K562 (cell line): ENCODE results near the gene ZNF488. TPM values are rescaled to one million over a fixed set of nuclear protein-coding genes. Genes with fewer than 3 reads are reported as not detected.

Experiments
- ATF4 ChIP-seq: fragments of 450-650 bp; formaldehyde crosslinking; IDR thresholded peaks from 2 replicates; pipeline ENCODE4 v1.4.0; 2022; ENCODE audit warnings: mild to moderate bottlenecking, moderate library complexity
- CCAR2 ChIP-seq: fragments of 200-400 bp; formaldehyde crosslinking; IDR thresholded peaks from 2 replicates; pipeline ENCODE4 v1.6.1; 2017; ENCODE audit warnings: mild to moderate bottlenecking, low read depth, low read length
- CSDE1 ChIP-seq, 2 experiments: fragments of 450-650 bp; IDR thresholded peaks; 2 replicates each; pipeline ENCODE4 v1.6.1; 2016; ENCODE audit warnings: mild to moderate bottlenecking in 1 of 2
- CTCF ChIP-seq, 3 experiments: IDR thresholded peaks in 2 of 3; conservative IDR thresholded peaks in 1 of 3; 2 replicates each; pipeline ENCODE4 v1.5.1; 2011 to 2012; ENCODE audit warnings: low read length in 3 of 3, mild to moderate bottlenecking in 3 of 3, control low read depth in 2 of 3, improper control_type of control experiment in 1 of 3, inconsistent platforms in 1 of 3, low read depth in 1 of 3, mixed read lengths in 1 of 3, moderate library complexity in 1 of 3; ENCODE audit not compliant: insufficient read depth in 2 of 3
- DPF2 ChIP-seq: fragments of 450-650 bp; IDR thresholded peaks from 2 replicates; pipeline ENCODE4 v1.6.1; 2016
- ETV6 ChIP-seq, 3 experiments: fragments of 150-350 bp in 1 of 3; sonication (generic) in 1 of 3; formaldehyde crosslinking in 1 of 3; IDR thresholded peaks; 2 replicates each; pipeline versions ENCODE4 v1.6.1 to v1.8.0; 2014 to 2022; ENCODE audit warnings: borderline replicate concordance in 2 of 3, low read depth in 2 of 3, antibody characterized with exemption in 1 of 3, low read length in 1 of 3, mild to moderate bottlenecking in 1 of 3, missing genetic modification reagents in 1 of 3
- FOSL1 ChIP-seq: fragments of 200-800 bp; sonication (Bioruptor generic); conservative IDR thresholded peaks from 2 replicates; pipeline ENCODE4 v1.6.1; 2016; ENCODE audit warnings: missing genetic modification characterization, missing compliant biosample characterization
- GABPB2 ChIP-seq: fragments of 250-450 bp; sonication (Bioruptor Pico); conservative IDR thresholded peaks from 2 replicates; pipeline ENCODE4 v1.5.1; 2021; ENCODE audit warnings: mild to moderate bottlenecking
- KHSRP ChIP-seq: fragments of 450-650 bp; IDR thresholded peaks from 2 replicates; pipeline ENCODE4 v1.6.1; 2017
- MTF1 ChIP-seq: fragments of 250-450 bp; sonication (Bioruptor Pico); IDR thresholded peaks from 2 replicates; pipeline ENCODE4 v1.9.0; 2021; ENCODE audit warnings: moderate library complexity, mild to moderate bottlenecking, inconsistent platforms, borderline replicate concordance
- PPARD ChIP-seq: fragments of 250-450 bp; sonication (Bioruptor Pico); IDR thresholded peaks from 2 replicates; pipeline ENCODE4 v1.8.0; 2022; ENCODE audit warnings: inconsistent platforms, mild to moderate bottlenecking, moderate library complexity
- PREB ChIP-seq: sonication (generic); formaldehyde crosslinking; IDR thresholded peaks from 2 replicates; pipeline ENCODE4 v1.8.1; 2023; ENCODE audit warnings: mild to moderate bottlenecking, missing genetic modification reagents
- SMAD3 ChIP-seq: fragments of 450-650 bp; formaldehyde crosslinking; conservative IDR thresholded peaks from 2 replicates; pipeline ENCODE4 v1.4.0; 2020; ENCODE audit warnings: mild to moderate bottlenecking
- SP2 ChIP-seq: IDR thresholded peaks from 2 replicates; pipeline ENCODE4 v1.6.1; 2011; ENCODE audit warnings: mild to moderate bottlenecking, low read depth, low read length, moderate library complexity; ENCODE audit not compliant: poor library complexity, severe bottlenecking; ENCODE audit errors: extremely low read depth
- ZC3H11A ChIP-seq: IDR thresholded peaks from 2 replicates; pipeline ENCODE4 v1.6.1; 2012; ENCODE audit warnings: low read depth, low read length, improper control_type of control experiment
- ZNF12 ChIP-seq: sonication (generic); formaldehyde crosslinking; IDR thresholded peaks from 2 replicates; pipeline ENCODE4 v1.4.0; 2020; ENCODE audit warnings: mild to moderate bottlenecking, missing genetic modification reagents
- ZNF57 ChIP-seq: fragments of 450-650 bp; formaldehyde crosslinking; IDR thresholded peaks from 2 replicates; pipeline ENCODE4 v1.4.0; 2020; ENCODE audit warnings: mild to moderate bottlenecking, moderate library complexity
- ZNF766 ChIP-seq: fragments of 200-800 bp; sonication (Bioruptor generic); conservative IDR thresholded peaks from 2 replicates; pipeline ENCODE4 v1.6.1; 2016; ENCODE audit warnings: missing genetic modification characterization, missing compliant biosample characterization
- polyA plus RNA-seq, 8 experiments: library from polyadenylated mRNA; depleted of rRNA in 4 of 8; stranded (reverse) in 5 of 8; unstranded in 3 of 8; fragments of >200 nt; fragmentation: Nextera tagmentation in 2 of 8; fragmentation: Illumina TruSeq in 1 of 8; extraction: Ambion mirVana in 2 of 8; extraction: Trizol in 1 of 8; gene quantifications; 2 replicates each; pipeline versions ENCODE4 v1.2.1 to v1.2.3, GENCODE V29; 2011 to 2014; ENCODE audit warnings: inconsistent platforms in 1 of 8, missing spikeins in 1 of 8
- total RNA-seq, 7 experiments: library from RNA; depleted of rRNA in 6 of 7; stranded (reverse); fragments of >200 nt in 6 of 7; fragmentation: Illumina TruSeq in 2 of 7; extraction: Trizol in 2 of 7; gene quantifications; 2 replicates each; pipeline versions ENCODE4 v1.2.1 to v1.2.3, GENCODE V29; 2011 to 2021; ENCODE audit warnings: low replicate concordance in 1 of 7
- TF ChIP-seq, protein P1 (sequence below): fragments of 450-650 bp; IDR thresholded peaks from 2 replicates; pipeline ENCODE4 v1.6.1; 2016; ENCODE audit warnings: mild to moderate bottlenecking
- TF ChIP-seq, protein P2 (sequence below): fragments of 450-650 bp; IDR thresholded peaks from 2 replicates; pipeline ENCODE4 v1.6.1; 2016; ENCODE audit warnings: missing biosample characterization, missing genetic modification characterization

Gene ZNF488
- total and polyA plus RNA-seq, 9 of the 15 experiments (the other 6 are each of a cell fraction or from before 2014, with no cell fraction given) = 0.03 to 0.09 (median 0.05) TPM; not detected in 3

- TF ChIP-seq, protein P1, sequence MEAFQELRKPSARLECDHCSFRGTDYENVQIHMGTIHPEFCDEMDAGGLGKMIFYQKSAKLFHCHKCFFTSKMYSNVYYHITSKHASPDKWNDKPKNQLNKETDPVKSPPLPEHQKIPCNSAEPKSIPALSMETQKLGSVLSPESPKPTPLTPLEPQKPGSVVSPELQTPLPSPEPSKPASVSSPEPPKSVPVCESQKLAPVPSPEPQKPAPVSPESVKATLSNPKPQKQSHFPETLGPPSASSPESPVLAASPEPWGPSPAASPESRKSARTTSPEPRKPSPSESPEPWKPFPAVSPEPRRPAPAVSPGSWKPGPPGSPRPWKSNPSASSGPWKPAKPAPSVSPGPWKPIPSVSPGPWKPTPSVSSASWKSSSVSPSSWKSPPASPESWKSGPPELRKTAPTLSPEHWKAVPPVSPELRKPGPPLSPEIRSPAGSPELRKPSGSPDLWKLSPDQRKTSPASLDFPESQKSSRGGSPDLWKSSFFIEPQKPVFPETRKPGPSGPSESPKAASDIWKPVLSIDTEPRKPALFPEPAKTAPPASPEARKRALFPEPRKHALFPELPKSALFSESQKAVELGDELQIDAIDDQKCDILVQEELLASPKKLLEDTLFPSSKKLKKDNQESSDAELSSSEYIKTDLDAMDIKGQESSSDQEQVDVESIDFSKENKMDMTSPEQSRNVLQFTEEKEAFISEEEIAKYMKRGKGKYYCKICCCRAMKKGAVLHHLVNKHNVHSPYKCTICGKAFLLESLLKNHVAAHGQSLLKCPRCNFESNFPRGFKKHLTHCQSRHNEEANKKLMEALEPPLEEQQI = no peak
- TF ChIP-seq DPF2 (peak; percentile 81), ZNF766 (peak; percentile 59; the same call in 1 of the 2 replicates), CTCF (IDR thresholded peaks at IDR 0.05 in 2 of 3, conservative IDR thresholded peaks at IDR 0.05 in 1 of 3; ENCODE audit: insufficient read depth in 2 of 3, low read depth in 1 of 3, low read length in 3 of 3) (no peak), ZNF57 (CRISPR knock-in tag) (no peak), CSDE1 (IDR thresholded peaks at IDR 0.05) (no peak), ETV6 (IDR thresholded peaks at IDR 0.05; ENCODE audit: borderline replicate concordance in 1 of 2, low read depth in 2 of 2, low read length in 1 of 2) (no peak), ETV6 (CRISPR knock-in tag; IDR thresholded peaks at IDR 0.05; ENCODE audit: borderline replicate concordance) (no peak), PREB (CRISPR knock-in tag) (no peak), ZC3H11A (no peak), PPARD (CRISPR knock-in tag) (no peak), FOSL1 (tag) (peak; percentile 50; the same call in 1 of the 2 replicates), ZNF12 (CRISPR knock-in tag) (no peak), MTF1 (CRISPR knock-in tag) (no peak), ATF4 (CRISPR knock-in tag) (no peak), GABPB2 (CRISPR knock-in tag) (no peak), KHSRP (no peak), SP2 (no peak), SMAD3 (no peak), CCAR2 (no peak)
- TF ChIP-seq, protein P2, sequence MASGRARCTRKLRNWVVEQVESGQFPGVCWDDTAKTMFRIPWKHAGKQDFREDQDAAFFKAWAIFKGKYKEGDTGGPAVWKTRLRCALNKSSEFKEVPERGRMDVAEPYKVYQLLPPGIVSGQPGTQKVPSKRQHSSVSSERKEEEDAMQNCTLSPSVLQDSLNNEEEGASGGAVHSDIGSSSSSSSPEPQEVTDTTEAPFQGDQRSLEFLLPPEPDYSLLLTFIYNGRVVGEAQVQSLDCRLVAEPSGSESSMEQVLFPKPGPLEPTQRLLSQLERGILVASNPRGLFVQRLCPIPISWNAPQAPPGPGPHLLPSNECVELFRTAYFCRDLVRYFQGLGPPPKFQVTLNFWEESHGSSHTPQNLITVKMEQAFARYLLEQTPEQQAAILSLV (tag) = no peak
Observed at GRCh38 chr10:47322300-47323061, 61.6 kb downstream of the ZNF488 start, which contains the start of gene GDF2 (continued).
